Right lobe of liver (tissue), 4 donors: Measurements from ENCODE around the gene PHF20.

Experiments used
- POLR2A ChIP-seq: fragments of 450-650 bp; IDR thresholded peaks from one replicate; pipeline ENCODE4 v1.6.1; 2017; ENCODE audit warnings: antibody characterized with exemption, mild to moderate bottlenecking
- TF ChIP-seq, protein P1 (sequence below), 4 donors: fragments of 200-600 bp in 3 of 4; fragments of 450-650 bp in 1 of 4; IDR thresholded peaks; one replicate each; pipeline versions ENCODE4 v1.5.1 to v1.8.0; 2016 to 2022; ENCODE audit warnings: antibody characterized with exemption in 4 of 4, mild to moderate bottlenecking in 2 of 4
- donor health status: DM: no; HTN: no; CAD: no.
- donor health status: DM: no; HTN: no; CAD: no.
- donor health status: DM: no; HTN: yes; CAD: no.

DNA sequence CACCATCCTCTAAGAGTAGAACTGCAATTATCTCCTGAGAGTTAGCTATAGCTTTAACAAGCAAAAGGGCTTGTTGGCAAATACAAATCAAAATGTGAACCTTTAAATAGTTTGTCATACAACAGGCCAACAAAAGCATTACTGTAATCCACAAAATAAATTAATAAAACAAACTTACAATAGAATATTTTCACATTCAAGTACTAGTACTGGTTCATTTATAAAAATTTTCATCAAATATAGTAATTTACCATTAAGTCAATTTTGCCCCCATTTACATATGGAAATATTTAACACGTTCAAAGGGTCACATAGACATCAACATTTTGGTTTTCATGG, 39.2 kb upstream of the PHF20 start:
- TF ChIP-seq, protein P1, sequence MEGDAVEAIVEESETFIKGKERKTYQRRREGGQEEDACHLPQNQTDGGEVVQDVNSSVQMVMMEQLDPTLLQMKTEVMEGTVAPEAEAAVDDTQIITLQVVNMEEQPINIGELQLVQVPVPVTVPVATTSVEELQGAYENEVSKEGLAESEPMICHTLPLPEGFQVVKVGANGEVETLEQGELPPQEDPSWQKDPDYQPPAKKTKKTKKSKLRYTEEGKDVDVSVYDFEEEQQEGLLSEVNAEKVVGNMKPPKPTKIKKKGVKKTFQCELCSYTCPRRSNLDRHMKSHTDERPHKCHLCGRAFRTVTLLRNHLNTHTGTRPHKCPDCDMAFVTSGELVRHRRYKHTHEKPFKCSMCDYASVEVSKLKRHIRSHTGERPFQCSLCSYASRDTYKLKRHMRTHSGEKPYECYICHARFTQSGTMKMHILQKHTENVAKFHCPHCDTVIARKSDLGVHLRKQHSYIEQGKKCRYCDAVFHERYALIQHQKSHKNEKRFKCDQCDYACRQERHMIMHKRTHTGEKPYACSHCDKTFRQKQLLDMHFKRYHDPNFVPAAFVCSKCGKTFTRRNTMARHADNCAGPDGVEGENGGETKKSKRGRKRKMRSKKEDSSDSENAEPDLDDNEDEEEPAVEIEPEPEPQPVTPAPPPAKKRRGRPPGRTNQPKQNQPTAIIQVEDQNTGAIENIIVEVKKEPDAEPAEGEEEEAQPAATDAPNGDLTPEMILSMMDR (IDR thresholded peaks at IDR 0.05) = no peak
- TF ChIP-seq POLR2A = no peak
